Measurements from ENCODE around the gene CLSTN2. TPM values are rescaled to one million over a fixed set of nuclear protein-coding genes. Genes with fewer than 3 reads are reported as not detected.

The CLSTN2 gene
- total and polyA plus RNA-seq, 2 of the 13 experiments (the other 11 are each of a cell fraction or from before 2014, with no cell fraction given): not detected

DNA sequence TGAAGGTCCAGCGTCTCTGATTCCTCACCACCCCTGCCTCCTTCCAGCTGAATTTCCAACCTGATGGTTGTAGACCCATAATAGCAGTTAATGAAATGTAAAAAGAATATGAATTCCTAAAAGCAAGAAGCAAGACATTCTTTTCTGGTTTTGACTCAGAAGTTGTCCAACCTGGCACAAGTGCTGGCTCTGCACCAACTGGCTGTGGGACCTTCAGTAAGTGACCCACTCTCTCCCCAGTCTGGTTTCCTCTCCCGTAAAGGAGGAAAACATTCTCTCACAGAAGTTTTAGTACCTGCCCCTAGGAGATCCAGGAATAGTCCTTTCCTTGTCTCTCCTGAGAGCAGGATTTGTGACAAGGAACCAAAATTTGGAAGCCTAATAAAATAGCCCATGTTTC, 506.0 kb downstream of the CLSTN2 start:
- 0% methylated on average over 2 of the region's 2 CpGs for WGBS (ENCODE audit: low lambda C conversion rate)
- Histone ChIP-seq H3K4me2 (ENCODE audit: low read depth, low read length) (no peak overlapping the region), H3K9ac (ENCODE audit: insufficient read depth, low read depth, low read length) (no peak overlapping the region), H3K4me3 (replicated peaks in 1 of 3; ENCODE audit: insufficient read depth in 1 of 3, low read depth in 2 of 3, low read length in 3 of 3) (no peak overlapping the region), H3K4me1 (ENCODE audit: insufficient read depth, low read length) (no peaks in the 10 kb centered on the region), H3K27ac (ENCODE audit: extremely low read length, insufficient read depth, low read length) (no peak overlapping the region), H3K27me3 (ENCODE audit: control insufficient read depth in 1 of 2, insufficient read depth in 2 of 2, low read length in 2 of 2) (no peaks in the 10 kb centered on the region), H2AFZ (ENCODE audit: low read length) (no peak overlapping the region), H4K20me1 (ENCODE audit: insufficient read depth, low read length) (no peaks in the 10 kb centered on the region), H3K9me3 (ENCODE audit: low read length) (no peaks in the 10 kb centered on the region), H3K36me3 (replicated peaks in 1 of 2; ENCODE audit: control insufficient read depth in 1 of 2, insufficient read depth in 2 of 2, low read length in 2 of 2) (no peaks in the 10 kb centered on the region), H3K79me2 (ENCODE audit: insufficient read depth, low read length) (no peaks in the 10 kb centered on the region)
- TF ChIP-seq JUN (CRISPR knock-in tag; IDR thresholded peaks at IDR 0.05) (no peak), SMARCC2 (IDR thresholded peaks at IDR 0.05) (no peak), ZBTB1 (CRISPR knock-in tag; IDR thresholded peaks at IDR 0.05; ENCODE audit: borderline replicate concordance) (no peak), HOXA9 (CRISPR knock-in tag; IDR thresholded peaks at IDR 0.05; ENCODE audit: borderline replicate concordance) (no peak)
- ATAC-seq: no peak
- ChIA-PET CTCF (ENCODE audit: low intra/inter-chr PET ratio, low total read pairs) (no interaction called here), POLR2A (no interaction called here)
- BruUV-seq (replicated peaks): no TSS peak
- no peak for FAIRE-seq
- in situ Hi-C loops (cut with HindIII; ENCODE audit: extremely low pct_ligation_motif_present, low pct_unique_long_range_greater_than_20kb) (no loop called here), intact Hi-C loops (cut with micrococcal nuclease; ENCODE audit: unreplicated experiment) (no loop called here)
- no peak for DNase-seq (ENCODE audit: low spot score)

DNA sequence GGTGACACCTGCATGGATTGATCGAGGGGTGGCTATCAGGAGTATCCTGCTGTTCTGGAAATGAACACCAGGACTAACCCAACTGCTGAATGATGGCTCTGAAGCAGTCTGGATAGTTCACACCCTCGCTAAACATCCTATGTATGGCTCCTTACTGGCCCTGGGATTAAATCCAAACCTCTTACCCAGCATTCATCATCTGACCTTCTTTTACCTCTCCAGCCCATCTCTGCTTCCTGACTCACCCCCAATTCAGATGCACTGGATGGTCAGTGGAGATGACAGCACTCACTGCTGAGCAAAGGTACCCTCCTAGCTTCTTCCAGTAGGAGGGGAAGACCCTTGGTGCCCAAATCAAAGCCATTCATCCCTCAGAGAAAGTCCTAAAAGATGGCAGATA, 507.6 kb downstream of the CLSTN2 start:
- TF ChIP-seq ZNF138 (CRISPR knock-in tag; IDR thresholded peaks at IDR 0.05; ENCODE audit: low read depth): no peak
- TF ChIP-seq, protein P1, sequence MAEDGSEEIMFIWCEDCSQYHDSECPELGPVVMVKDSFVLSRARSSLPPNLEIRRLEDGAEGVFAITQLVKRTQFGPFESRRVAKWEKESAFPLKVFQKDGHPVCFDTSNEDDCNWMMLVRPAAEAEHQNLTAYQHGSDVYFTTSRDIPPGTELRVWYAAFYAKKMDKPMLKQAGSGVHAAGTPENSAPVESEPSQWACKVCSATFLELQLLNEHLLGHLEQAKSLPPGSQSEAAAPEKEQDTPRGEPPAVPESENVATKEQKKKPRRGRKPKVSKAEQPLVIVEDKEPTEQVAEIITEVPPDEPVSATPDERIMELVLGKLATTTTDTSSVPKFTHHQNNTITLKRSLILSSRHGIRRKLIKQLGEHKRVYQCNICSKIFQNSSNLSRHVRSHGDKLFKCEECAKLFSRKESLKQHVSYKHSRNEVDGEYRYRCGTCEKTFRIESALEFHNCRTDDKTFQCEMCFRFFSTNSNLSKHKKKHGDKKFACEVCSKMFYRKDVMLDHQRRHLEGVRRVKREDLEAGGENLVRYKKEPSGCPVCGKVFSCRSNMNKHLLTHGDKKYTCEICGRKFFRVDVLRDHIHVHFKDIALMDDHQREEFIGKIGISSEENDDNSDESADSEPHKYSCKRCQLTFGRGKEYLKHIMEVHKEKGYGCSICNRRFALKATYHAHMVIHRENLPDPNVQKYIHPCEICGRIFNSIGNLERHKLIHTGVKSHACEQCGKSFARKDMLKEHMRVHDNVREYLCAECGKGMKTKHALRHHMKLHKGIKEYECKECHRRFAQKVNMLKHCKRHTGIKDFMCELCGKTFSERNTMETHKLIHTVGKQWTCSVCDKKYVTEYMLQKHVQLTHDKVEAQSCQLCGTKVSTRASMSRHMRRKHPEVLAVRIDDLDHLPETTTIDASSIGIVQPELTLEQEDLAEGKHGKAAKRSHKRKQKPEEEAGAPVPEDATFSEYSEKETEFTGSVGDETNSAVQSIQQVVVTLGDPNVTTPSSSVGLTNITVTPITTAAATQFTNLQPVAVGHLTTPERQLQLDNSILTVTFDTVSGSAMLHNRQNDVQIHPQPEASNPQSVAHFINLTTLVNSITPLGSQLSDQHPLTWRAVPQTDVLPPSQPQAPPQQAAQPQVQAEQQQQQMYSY (CRISPR knock-in tag; IDR thresholded peaks at IDR 0.05): no peak
- TF ChIP-seq, protein P2, sequence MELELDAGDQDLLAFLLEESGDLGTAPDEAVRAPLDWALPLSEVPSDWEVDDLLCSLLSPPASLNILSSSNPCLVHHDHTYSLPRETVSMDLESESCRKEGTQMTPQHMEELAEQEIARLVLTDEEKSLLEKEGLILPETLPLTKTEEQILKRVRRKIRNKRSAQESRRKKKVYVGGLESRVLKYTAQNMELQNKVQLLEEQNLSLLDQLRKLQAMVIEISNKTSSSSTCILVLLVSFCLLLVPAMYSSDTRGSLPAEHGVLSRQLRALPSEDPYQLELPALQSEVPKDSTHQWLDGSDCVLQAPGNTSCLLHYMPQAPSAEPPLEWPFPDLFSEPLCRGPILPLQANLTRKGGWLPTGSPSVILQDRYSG (CRISPR knock-in tag; IDR thresholded peaks at IDR 0.05): no peak
- TF ChIP-seq ZNF446 (CRISPR knock-in tag; IDR thresholded peaks at IDR 0.05): no peak
- TF ChIP-seq NCOA5 (CRISPR knock-in tag; IDR thresholded peaks at IDR 0.05): no peak
- TF ChIP-seq, protein P3, sequence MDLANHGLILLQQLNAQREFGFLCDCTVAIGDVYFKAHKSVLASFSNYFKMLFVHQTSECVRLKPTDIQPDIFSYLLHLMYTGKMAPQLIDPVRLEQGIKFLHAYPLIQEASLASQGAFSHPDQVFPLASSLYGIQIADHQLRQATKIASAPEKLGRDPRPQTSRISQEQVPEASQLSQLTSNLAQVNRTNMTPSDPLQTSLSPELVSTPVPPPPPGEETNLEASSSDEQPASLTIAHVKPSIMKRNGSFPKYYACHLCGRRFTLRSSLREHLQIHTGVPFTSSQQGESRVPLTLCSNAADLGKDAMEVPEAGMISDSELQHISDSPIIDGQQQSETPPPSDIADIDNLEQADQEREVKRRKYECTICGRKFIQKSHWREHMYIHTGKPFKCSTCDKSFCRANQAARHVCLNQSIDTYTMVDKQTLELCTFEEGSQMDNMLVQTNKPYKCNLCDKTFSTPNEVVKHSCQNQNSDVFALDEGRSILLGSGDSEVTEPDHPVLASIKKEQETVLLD (CRISPR knock-in tag; IDR thresholded peaks at IDR 0.05; ENCODE audit: low read depth): no peak
- TF ChIP-seq YY1 (IDR thresholded peaks at IDR 0.05; ENCODE audit: insufficient read depth, insufficient replicate concordance, low read depth, low read length): no peak
- TF ChIP-seq POLR2AphosphoS2 (IDR thresholded peaks at IDR 0.05; ENCODE audit: low read depth, low read length): no peak
- no peak for TF ChIP-seq ZNF230 (CRISPR knock-in tag; IDR thresholded peaks at IDR 0.05)
- no peak for TF ChIP-seq ZNF605 (CRISPR knock-in tag; IDR thresholded peaks at IDR 0.05)
- FAIRE-seq (no peak), ATAC-seq (no peak; the same call in 2 of the 3 replicates), DNase-seq (ENCODE audit: low spot score) (no peak)
- no peak overlapping the region for H2AFZ ChIP-seq (ENCODE audit: low read length)
- no peak overlapping the region for H3K27ac ChIP-seq (ENCODE audit: extremely low read length, insufficient read depth, low read length)
- no peaks in the 10 kb centered on the region for H3K36me3 ChIP-seq (replicated peaks in 1 of 2; ENCODE audit: control insufficient read depth in 1 of 2, insufficient read depth in 2 of 2, low read length in 2 of 2)
- ChIA-PET POLR2A (no interaction called here), CTCF (ENCODE audit: low intra/inter-chr PET ratio, low total read pairs) (no interaction called here)
- H3K9ac ChIP-seq (ENCODE audit: insufficient read depth, low read depth, low read length): no peak overlapping the region
- no peaks in the 10 kb centered on the region for H3K9me3 ChIP-seq (ENCODE audit: low read length)
- intact Hi-C loops (cut with micrococcal nuclease; ENCODE audit: unreplicated experiment) (no loop called here), in situ Hi-C loops (cut with HindIII; ENCODE audit: extremely low pct_ligation_motif_present, low pct_unique_long_range_greater_than_20kb) (no loop called here)
- no peaks in the 10 kb centered on the region for H4K20me1 ChIP-seq (ENCODE audit: insufficient read depth, low read length)
- BruUV-seq (replicated peaks): no TSS peak
- H3K4me1 ChIP-seq (ENCODE audit: insufficient read depth, low read length): no peaks in the 10 kb centered on the region
- 0% methylated on average over 2 of the region's 2 CpGs for whole genome bisulfite sequencing (ENCODE audit: low lambda C conversion rate)
- H3K4me3 ChIP-seq (replicated peaks in 1 of 3; ENCODE audit: insufficient read depth in 1 of 3, low read depth in 2 of 3, low read length in 3 of 3): no peak overlapping the region
- no peaks in the 10 kb centered on the region for H3K79me2 ChIP-seq (ENCODE audit: insufficient read depth, low read length)
- H3K27me3 ChIP-seq (ENCODE audit: control insufficient read depth in 1 of 2, insufficient read depth in 2 of 2, low read length in 2 of 2): no peaks in the 10 kb centered on the region
- no peak overlapping the region for H3K4me2 ChIP-seq (ENCODE audit: low read depth, low read length)
